Stimulated activated CD4-positive, alpha-beta T cell treated with anti-CD3 and anti-CD28 coated beads, Interleukin-15, amount 100 ng/mL, for 24 hours (primary cell): ENCODE results near the gene NANOS1.

Experiments
- DNase-seq: peaks from one replicate; pipeline ENCODE4 v3.0.0-alpha.2; 2020

The NANOS1 gene

DNA sequence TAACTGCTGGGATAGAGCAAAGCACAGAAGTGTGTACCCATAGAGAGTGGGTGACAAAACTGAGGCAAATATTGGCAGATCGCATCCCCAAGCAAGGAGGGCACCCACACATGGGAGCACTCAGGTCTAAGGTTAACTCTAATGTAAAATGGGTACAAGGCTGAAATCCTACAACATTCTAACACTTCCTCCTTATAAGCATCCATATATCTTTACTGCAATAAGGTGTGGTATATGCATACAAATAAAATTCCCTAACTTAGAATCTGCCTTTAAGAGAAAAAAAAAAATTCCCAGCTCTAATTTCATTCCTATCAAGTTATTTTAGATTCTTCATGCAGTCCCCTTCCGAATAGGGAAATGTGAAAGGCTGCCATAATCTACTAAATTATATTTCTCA is 32.4 kb downstream of the NANOS1 start:
- DNase-seq, result no peak

DNA sequence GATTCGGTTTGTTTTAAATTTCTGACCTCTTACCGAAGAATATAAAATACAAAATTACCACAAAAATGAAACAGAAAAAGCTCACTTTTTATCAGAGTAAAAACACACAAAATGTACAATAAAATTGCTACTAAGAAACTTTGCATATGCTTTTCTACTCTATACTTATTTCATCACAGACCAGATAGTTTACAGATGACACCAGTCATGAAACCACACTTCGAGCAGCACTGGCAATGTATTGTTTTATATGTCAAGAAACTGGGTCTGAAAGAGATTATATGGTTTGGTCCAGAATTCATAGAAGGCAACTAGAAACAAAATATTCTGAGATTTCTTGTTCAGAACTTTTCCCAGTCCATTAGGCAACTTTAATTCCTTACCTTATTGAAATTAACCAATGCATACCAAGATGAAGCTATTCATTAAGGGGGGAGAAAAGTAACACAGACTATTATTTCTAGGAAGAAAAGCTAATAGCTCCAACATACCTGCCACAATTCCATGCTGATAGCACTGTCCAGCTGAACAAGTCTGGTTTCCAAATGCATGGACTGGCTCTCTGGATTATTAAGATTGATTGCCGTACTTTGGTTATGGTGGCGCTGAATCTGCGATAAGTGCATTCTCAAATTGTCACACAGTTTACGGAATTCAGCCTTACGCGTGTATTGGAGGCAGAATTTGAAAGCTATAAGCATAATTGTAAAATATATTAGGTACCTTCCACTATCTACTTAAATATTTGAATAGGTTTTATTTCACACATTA is 41.1 kb downstream of the NANOS1 start:
- DNase-seq, result no peak

DNA sequence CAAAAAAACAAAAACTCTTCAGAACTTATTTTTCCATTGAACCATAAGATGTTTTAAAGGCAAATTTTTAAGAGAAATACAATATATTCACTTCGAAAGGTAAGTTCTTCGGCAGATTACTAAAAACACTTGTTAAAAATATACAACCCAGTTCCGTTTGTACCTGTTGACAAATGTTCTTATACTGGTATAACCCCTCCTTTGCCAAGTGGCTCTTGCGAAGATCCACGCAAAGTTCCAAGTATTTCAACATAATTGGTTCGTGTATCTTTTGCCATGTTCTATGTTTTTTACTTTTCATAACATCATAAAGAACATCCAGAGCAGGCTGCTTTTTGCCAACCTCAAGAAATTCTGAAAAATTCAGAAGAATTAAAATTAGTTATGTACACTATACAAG is 44.1 kb downstream of the NANOS1 start:
- DNase-seq, result no peak

DNA sequence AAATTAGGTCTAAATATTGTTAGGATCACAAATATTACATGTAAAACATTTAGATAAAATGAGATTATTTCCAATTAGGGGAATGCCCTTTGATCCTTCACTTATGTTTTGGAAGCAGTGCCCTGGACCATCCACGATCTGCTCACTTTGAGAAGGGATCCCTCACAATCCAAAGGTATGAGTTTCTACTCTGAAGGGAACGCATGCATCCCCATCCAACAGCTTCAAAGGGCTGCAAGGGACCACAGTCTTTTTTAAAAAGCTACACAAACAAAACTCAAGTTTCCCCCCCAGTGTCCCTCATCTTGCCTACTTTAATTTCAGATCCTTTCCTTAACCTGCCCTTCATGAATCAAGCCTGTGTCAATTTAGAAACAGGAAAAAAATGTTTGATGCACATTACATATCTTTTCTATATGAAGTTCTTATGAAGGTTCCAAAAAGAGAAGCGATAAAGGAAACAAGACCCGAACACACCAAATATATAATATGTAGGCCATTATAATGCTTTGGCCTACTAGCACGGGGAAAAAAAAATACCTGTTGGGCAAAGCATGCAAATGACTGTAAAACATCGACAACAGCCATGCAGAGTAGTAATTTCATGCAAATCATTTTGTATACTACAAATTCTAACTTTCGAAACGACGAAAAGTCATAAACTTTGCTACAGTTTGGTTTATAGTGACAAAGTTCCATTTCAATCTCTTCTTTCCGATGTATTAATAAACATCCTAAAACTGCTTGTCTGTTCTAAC is 49.1 kb downstream of the NANOS1 start:
- no peak for DNase-seq

DNA sequence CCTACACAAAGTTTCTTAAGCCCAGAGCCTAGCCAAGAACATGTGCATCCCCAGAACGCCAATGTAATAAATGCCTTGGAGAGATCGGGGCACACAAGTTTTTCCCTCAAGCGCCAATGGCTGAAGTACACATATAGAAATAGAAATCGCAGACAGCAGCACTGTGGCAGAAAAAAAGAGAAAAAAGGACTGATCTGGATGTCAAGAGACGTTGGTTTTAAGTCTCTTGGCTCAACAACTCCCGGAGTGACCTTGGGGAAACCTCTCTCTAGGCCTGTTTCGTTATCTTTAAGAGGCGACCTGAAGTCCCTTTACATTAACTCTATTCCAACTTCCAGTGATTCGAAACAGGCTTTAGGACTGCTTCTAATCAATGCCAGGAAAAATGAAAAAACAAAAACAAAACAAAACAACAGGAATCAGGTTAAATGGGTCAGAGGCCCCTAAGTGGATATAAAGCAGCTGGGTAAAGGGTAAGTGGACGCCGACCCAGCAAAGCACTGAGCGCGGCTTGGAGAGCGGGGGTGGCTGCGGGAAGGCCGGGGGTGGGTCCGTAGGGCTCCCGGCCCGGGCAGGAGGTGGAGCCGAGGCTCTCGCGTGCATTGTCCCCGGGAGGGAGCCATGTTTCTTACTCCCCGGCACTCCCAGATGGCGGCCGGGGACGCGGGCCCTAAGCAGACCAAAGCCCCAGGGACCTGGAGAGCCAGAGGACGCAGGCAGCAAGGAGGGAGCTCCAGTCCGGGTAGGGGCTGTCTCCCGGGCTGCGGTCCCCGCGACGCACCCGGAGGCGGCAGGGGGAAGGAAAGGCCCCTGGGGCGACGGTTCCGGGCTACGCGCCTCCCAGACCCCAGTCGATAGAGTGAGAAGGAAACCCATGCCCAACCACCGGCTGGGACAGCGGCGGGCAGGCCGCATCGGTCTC is 50.3 kb downstream of the NANOS1 start:
- peak; percentile 81 for DNase-seq

DNA sequence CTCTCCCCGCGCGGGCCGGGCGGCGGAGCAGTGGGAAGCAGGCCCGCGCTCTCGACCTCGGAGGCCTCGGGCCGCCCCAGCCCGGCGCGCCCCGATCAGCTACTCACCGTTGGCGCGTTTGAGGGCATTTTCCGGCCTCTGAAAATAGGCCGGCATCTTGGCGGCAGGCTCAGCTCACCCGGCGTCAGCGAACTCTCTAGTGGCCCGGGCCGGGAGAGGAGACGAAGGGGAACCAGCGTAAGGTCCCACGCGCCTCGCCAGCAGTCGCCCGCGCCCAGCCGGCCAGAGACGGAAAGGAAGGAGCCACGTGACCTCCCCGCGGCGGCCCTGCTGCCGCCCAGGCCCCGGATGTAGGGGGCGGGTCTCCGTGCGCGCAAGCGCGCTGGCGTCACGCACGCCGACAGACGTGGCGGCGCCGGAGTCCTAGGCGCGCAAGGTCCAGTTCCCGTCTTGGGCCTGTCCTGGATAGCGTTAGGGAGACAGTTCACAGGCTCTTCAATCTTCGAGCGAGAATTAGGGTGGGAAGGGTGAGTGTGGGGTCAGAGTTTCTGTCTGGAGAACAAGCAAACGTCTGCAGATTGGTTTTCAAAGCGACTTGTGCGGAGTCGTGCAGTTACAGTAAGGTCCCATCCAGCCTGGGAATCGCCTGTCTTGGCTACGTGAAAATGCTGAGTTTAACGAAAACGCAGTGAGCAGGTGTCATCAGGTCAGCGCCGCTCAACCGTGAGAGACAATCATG is 51.2 kb downstream of the NANOS1 start, which contains the start of gene EIF3A:
Gene EIF3A, minus strand, starts transcription at position 297 of the 739 bp plus-strand sequence. Its CDS starts 141 bp downstream, at position 156.
- DNase-seq, result peak; percentile 93
